ENCODE measurements around the gene SLC16A12.
"Not testable (repeated sequence)": the region's sequence is repeated elsewhere in the genome, so short reads cannot be mapped to it uniquely, and the experiment has no call there.

SLC16A12 gene

GRCh38 chr10:89393898-89394297 lies 141.5 kb downstream of the SLC16A12 start:
- Histone ChIP-seq H3K4me3 (ENCODE audit: low read depth in 1 of 2, low read length in 1 of 2) (peak overlapping the region; percentile 62 to 67), H3K36me3 (no peaks in the 10 kb centered on the region), H3K4me1 (ENCODE audit: control insufficient read depth in 1 of 2, insufficient read depth in 1 of 2, low read depth in 1 of 2, low read length in 1 of 2) (peaks cover 22 to 28% of the 10 kb centered on the region in 2 experiments), H3K27ac (peak overlapping the region; percentile 79), H3K27me3 (no peaks in the 10 kb centered on the region), H3K9me3 (no peaks in the 10 kb centered on the region)
- TF ChIP-seq CTCF (IDR thresholded peaks at IDR 0.05), result no peak

- no peaks in the 10 kb centered on the region for H3K36me3 ChIP-seq
- no peak for TF ChIP-seq CTCF (IDR thresholded peaks at IDR 0.05)
- peak overlapping the region; percentile 62 to 67 for H3K4me3 ChIP-seq (ENCODE audit: low read depth in 1 of 2, low read length in 1 of 2)
- no peaks in the 10 kb centered on the region for H3K27me3 ChIP-seq
- H3K4me1 ChIP-seq (ENCODE audit: control insufficient read depth in 1 of 2, insufficient read depth in 1 of 2, low read depth in 1 of 2, low read length in 1 of 2), result peaks cover 22 to 28% of the 10 kb centered on the region in 2 experiments
- H3K27ac ChIP-seq, result peak overlapping the region; percentile 79
- H3K9me3 ChIP-seq, result no peaks in the 10 kb centered on the region
These were observed 142.4 kb downstream of the SLC16A12 start for GRCh38 chr10:89392974-89393373.

GRCh38 chr10:89391907-89392756 lies 143.3 kb downstream of the SLC16A12 start, which contains the start of gene IFIT1:
Gene IFIT1 (plus strand): TSS chr10:89392623. CDS start chr10:89392713, 90 bp downstream.
- no peaks in the 10 kb centered on the region for H3K27me3 ChIP-seq
- H3K36me3 ChIP-seq, result no peaks in the 10 kb centered on the region
- TF ChIP-seq CTCF (IDR thresholded peaks at IDR 0.05), result no peak
- H3K4me1 ChIP-seq (ENCODE audit: control insufficient read depth in 1 of 2, insufficient read depth in 1 of 2, low read depth in 1 of 2, low read length in 1 of 2), result peaks cover 22 to 28% of the 10 kb centered on the region in 2 experiments
- peak within 1 kb of the TSS; percentile 79 for H3K27ac ChIP-seq
- peak within 1 kb of the TSS; percentile 62 to 67 for H3K4me3 ChIP-seq (ENCODE audit: low read depth in 1 of 2, low read length in 1 of 2)
- no peaks in the 10 kb centered on the region for H3K9me3 ChIP-seq

GRCh38 chr10:89391226-89391576 lies 144.2 kb downstream of the SLC16A12 start:
- H3K27me3 ChIP-seq; H3K27ac ChIP-seq; H3K36me3 ChIP-seq; H3K9me3 ChIP-seq; H3K4me3 ChIP-seq (ENCODE audit: low read depth in 1 of 2, low read length in 1 of 2): not testable (repeated sequence)
- H3K4me1 ChIP-seq (ENCODE audit: control insufficient read depth in 1 of 2, insufficient read depth in 1 of 2, low read depth in 1 of 2, low read length in 1 of 2), result peaks cover 22 to 28% of the 10 kb centered on the region in 2 experiments

- H3K4me1 ChIP-seq (ENCODE audit: control insufficient read depth in 1 of 2, insufficient read depth in 1 of 2, low read depth in 1 of 2, low read length in 1 of 2), result peaks cover 22 to 30% of the 10 kb centered on the region in 2 experiments
- no peaks in the 10 kb centered on the region for H3K36me3 ChIP-seq
- H3K9me3 ChIP-seq, result no peaks in the 10 kb centered on the region
- TF ChIP-seq CTCF (IDR thresholded peaks at IDR 0.05), result no peak
- no peaks in the 10 kb centered on the region for H3K27me3 ChIP-seq
- no peak overlapping the region for H3K4me3 ChIP-seq (ENCODE audit: low read depth in 1 of 2, low read length in 1 of 2)
- no peak overlapping the region for H3K27ac ChIP-seq
These were observed 144.7 kb downstream of the SLC16A12 start for GRCh38 chr10:89390476-89391225.

- TF ChIP-seq CTCF (IDR thresholded peaks at IDR 0.05), result no peak
- Histone ChIP-seq H3K27me3 (no peaks in the 10 kb centered on the region), H3K4me3 (ENCODE audit: low read depth in 1 of 2, low read length in 1 of 2) (no peak overlapping the region), H3K4me1 (ENCODE audit: control insufficient read depth in 1 of 2, insufficient read depth in 1 of 2, low read depth in 1 of 2, low read length in 1 of 2) (peaks cover 36 to 44% of the 10 kb centered on the region in 2 experiments), H3K36me3 (no peaks in the 10 kb centered on the region), H3K27ac (no peak overlapping the region), H3K9me3 (no peaks in the 10 kb centered on the region)
These were observed 146.1 kb downstream of the SLC16A12 start for GRCh38 chr10:89389254-89389653.
